K562 (cell line): ENCODE results near the gene AFG1L. TPM values are rescaled to one million over a fixed set of nuclear protein-coding genes. Genes with fewer than 3 reads are reported as not detected.

ENCODE experiments used
- DDX20 ChIP-seq: fragments of 450-650 bp; IDR thresholded peaks from 2 replicates; pipeline ENCODE4 v1.6.1; 2016; ENCODE audit warnings: missing genetic modification characterization, low read depth, mild to moderate bottlenecking, missing compliant biosample characterization, moderate library complexity
- ESRRB ChIP-seq: fragments of 250-450 bp; sonication (Bioruptor Pico); IDR thresholded peaks from 2 replicates; pipeline ENCODE4 v1.5.0; 2020; ENCODE audit warnings: mild to moderate bottlenecking, moderate library complexity, borderline replicate concordance
- ETV1 ChIP-seq: fragments of 450-650 bp; conservative IDR thresholded peaks from 2 replicates; pipeline ENCODE4 v1.6.1; 2016; ENCODE audit warnings: missing genetic modification characterization, control low read depth, low read depth, missing compliant biosample characterization
- FOXJ2 ChIP-seq: fragments of 200-800 bp; sonication (Bioruptor generic); IDR thresholded peaks from 2 replicates; pipeline ENCODE4 v1.6.1; 2016; ENCODE audit warnings: missing genetic modification characterization, missing compliant biosample characterization
- GTF2E2 ChIP-seq: fragments of 200-800 bp; sonication (Bioruptor generic); IDR thresholded peaks from 2 replicates; pipeline ENCODE4 v1.6.1; 2016; ENCODE audit warnings: missing genetic modification characterization, missing compliant biosample characterization
- NKRF ChIP-seq: fragments of 450-650 bp; IDR thresholded peaks from 2 replicates; pipeline ENCODE4 v1.6.1; 2016; ENCODE audit warnings: borderline replicate concordance
- NR2C1 ChIP-seq, 2 experiments: fragments of 450-650 bp; IDR thresholded peaks; 2 replicates each; pipeline ENCODE4 v1.6.1; 2017; ENCODE audit warnings: mild to moderate bottlenecking in 2 of 2, antibody characterized with exemption in 1 of 2, inconsistent platforms in 1 of 2, missing compliant biosample characterization in 1 of 2, missing genetic modification characterization in 1 of 2
- PHF8 ChIP-seq: fragments of 200-600 bp; sonication (generic); IDR thresholded peaks from 2 replicates; pipeline ENCODE4 v1.6.1; 2012; ENCODE audit warnings: mixed run types, mild to moderate bottlenecking, inconsistent platforms, low read length, moderate library complexity, borderline replicate concordance
- PTBP1 ChIP-seq: fragments of 200-400 bp; formaldehyde crosslinking; IDR thresholded peaks from 2 replicates; pipeline ENCODE4 v1.6.1; 2017; ENCODE audit warnings: low read depth, low read length
- TAF9B ChIP-seq: fragments of 450-650 bp; IDR thresholded peaks from 2 replicates; pipeline ENCODE4 v1.6.1; 2018; ENCODE audit warnings: mild to moderate bottlenecking; ENCODE audit not compliant: partially characterized antibody
- TRIM24 ChIP-seq, 2 experiments: fragments of 450-650 bp; IDR thresholded peaks; 2 replicates each; pipeline ENCODE4 v1.6.1; 2016
- ZC3H11A ChIP-seq: IDR thresholded peaks from 2 replicates; pipeline ENCODE4 v1.6.1; 2012; ENCODE audit warnings: low read depth, low read length, improper control_type of control experiment
- ZFP36 ChIP-seq: fragments of 150-350 bp; IDR thresholded peaks from 2 replicates; pipeline ENCODE4 v1.6.1; 2018; ENCODE audit warnings: low read length, low read depth; ENCODE audit not compliant: partially characterized antibody
- ZNF232 ChIP-seq: sonication (generic); formaldehyde crosslinking; IDR thresholded peaks from 2 replicates; pipeline ENCODE4 v1.8.0; 2022; ENCODE audit warnings: mild to moderate bottlenecking, missing genetic modification reagents
- ZNF444 ChIP-seq: fragments of 250-450 bp; sonication (Bioruptor Pico); IDR thresholded peaks from 2 replicates; pipeline ENCODE4 v1.4.0; 2020; ENCODE audit warnings: mild to moderate bottlenecking, moderate library complexity
- ZNF512 ChIP-seq: IDR thresholded peaks from 2 replicates; pipeline ENCODE4 v1.6.1; 2016; ENCODE audit warnings: missing genetic modification characterization, missing compliant biosample characterization
- ZNF695 ChIP-seq: fragments of 450-650 bp; formaldehyde crosslinking; IDR thresholded peaks from 2 replicates; pipeline ENCODE4 v1.4.0; 2020; ENCODE audit warnings: mild to moderate bottlenecking, moderate library complexity
- ZNF699 ChIP-seq: fragments of 250-450 bp; sonication (Bioruptor Pico); IDR thresholded peaks from 2 replicates; pipeline ENCODE4 v1.8.0; 2021; ENCODE audit warnings: mild to moderate bottlenecking, moderate library complexity; ENCODE audit not compliant: insufficient replicate concordance
- polyA plus RNA-seq, 8 experiments: library from polyadenylated mRNA; depleted of rRNA in 4 of 8; stranded (reverse) in 5 of 8; unstranded in 3 of 8; fragments of >200 nt; fragmentation: Nextera tagmentation in 2 of 8; fragmentation: Illumina TruSeq in 1 of 8; extraction: Ambion mirVana in 2 of 8; extraction: Trizol in 1 of 8; gene quantifications; 2 replicates each; pipeline versions ENCODE4 v1.2.1 to v1.2.3, GENCODE V29; 2011 to 2014; ENCODE audit warnings: inconsistent platforms in 1 of 8, missing spikeins in 1 of 8
- total RNA-seq, 7 experiments: library from RNA; depleted of rRNA in 6 of 7; stranded (reverse); fragments of >200 nt in 6 of 7; fragmentation: Illumina TruSeq in 2 of 7; extraction: Trizol in 2 of 7; gene quantifications; 2 replicates each; pipeline versions ENCODE4 v1.2.1 to v1.2.3, GENCODE V29; 2011 to 2021; ENCODE audit warnings: low replicate concordance in 1 of 7
- TF ChIP-seq, protein P1 (sequence below): sonication (generic); formaldehyde crosslinking; IDR thresholded peaks from 2 replicates; pipeline ENCODE4 v1.8.0; 2022; ENCODE audit warnings: missing genetic modification reagents, mild to moderate bottlenecking, moderate library complexity, borderline replicate concordance
- TF ChIP-seq, protein P2 (sequence below): sonication (generic); formaldehyde crosslinking; IDR thresholded peaks from 2 replicates; pipeline ENCODE4 v1.8.0; 2022; ENCODE audit warnings: mild to moderate bottlenecking, missing genetic modification reagents
- TF ChIP-seq, protein P3 (sequence below): sonication (generic); formaldehyde crosslinking; IDR thresholded peaks from 2 replicates; pipeline ENCODE4 v1.8.0; 2022; ENCODE audit warnings: mild to moderate bottlenecking, missing genetic modification reagents

The AFG1L gene
- total and polyA plus RNA-seq, 9 of the 15 experiments (the other 6 are each of a cell fraction or from before 2014, with no cell fraction given): 2.2 to 15.5 (median 5.8) TPM

DNA sequence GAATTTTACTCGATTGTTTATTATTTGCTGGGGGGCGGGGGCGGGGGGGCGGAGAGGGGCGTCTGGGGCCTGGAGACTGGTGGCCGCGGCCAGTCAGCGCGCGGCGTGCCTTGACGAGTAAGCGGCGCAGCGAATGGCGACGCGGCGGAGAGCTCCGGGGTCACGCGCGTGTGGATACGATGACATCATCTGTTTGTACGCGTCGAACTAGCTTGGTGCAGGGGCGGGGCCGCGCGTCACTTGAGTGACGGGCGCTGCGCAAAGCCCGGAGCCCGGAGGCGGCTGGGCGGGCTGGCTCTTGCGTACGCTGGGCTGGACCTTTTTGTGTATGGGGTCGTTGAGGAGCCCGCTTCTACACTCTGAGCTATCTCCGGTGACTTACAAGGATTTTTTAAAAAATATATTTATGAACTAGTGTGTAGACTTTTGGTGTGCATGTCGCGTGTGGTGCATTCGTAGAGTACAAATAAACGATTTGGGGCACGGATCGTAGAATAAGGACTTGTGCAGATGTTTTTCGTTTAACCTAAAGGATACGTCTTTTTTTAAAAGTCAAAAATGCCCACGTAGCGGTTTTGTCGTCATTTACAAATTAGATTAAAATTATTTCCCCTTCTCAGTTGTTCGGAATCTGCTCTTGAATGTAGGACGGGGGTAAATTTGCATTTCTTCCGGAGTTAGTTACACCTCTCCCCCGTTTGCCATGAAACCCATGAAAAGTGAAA lies 263.7 kb downstream of the AFG1L start (continued):
- TF ChIP-seq, protein P1, sequence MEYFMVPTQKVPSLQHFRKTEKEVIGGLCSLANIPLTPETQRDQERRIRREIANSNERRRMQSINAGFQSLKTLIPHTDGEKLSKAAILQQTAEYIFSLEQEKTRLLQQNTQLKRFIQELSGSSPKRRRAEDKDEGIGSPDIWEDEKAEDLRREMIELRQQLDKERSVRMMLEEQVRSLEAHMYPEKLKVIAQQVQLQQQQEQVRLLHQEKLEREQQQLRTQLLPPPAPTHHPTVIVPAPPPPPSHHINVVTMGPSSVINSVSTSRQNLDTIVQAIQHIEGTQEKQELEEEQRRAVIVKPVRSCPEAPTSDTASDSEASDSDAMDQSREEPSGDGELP: peak; percentile 77
- no peak for TF ChIP-seq NKRF
- TF ChIP-seq ZC3H11A: no peak
- peak; percentile 39 for TF ChIP-seq TAF9B
- TF ChIP-seq NR2C1 (IDR thresholded peaks at IDR 0.05): no peak
- no peak for TF ChIP-seq NR2C1 (tag; IDR thresholded peaks at IDR 0.05)
- TF ChIP-seq ZFP36: no peak
- TF ChIP-seq ZNF512 (tag): no peak
- no peak for TF ChIP-seq DDX20 (tag)
- TF ChIP-seq FOXJ2 (tag): peak; percentile 89
- no peak for TF ChIP-seq TRIM24 (IDR thresholded peaks at IDR 0.05)
- TF ChIP-seq PHF8: no peak
- TF ChIP-seq ZNF232 (CRISPR knock-in tag): no peak
- TF ChIP-seq GTF2E2 (tag): 0 out of 2 replicates have a peak, but pooled peaks have one; percentile 35
- TF ChIP-seq, protein P2, sequence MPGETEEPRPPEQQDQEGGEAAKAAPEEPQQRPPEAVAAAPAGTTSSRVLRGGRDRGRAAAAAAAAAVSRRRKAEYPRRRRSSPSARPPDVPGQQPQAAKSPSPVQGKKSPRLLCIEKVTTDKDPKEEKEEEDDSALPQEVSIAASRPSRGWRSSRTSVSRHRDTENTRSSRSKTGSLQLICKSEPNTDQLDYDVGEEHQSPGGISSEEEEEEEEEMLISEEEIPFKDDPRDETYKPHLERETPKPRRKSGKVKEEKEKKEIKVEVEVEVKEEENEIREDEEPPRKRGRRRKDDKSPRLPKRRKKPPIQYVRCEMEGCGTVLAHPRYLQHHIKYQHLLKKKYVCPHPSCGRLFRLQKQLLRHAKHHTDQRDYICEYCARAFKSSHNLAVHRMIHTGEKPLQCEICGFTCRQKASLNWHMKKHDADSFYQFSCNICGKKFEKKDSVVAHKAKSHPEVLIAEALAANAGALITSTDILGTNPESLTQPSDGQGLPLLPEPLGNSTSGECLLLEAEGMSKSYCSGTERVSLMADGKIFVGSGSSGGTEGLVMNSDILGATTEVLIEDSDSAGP (CRISPR knock-in tag): no peak
- TF ChIP-seq ZNF695 (CRISPR knock-in tag): no peak
- no peak for TF ChIP-seq PTBP1
- TF ChIP-seq ZNF699: no peak
- TF ChIP-seq ETV1 (tag): 0 out of 2 replicates have a peak, but pooled peaks have one; percentile 11
- TF ChIP-seq ZNF444 (CRISPR knock-in tag): no peak
- TF ChIP-seq ESRRB (CRISPR knock-in tag): no peak
- TF ChIP-seq, protein P3, sequence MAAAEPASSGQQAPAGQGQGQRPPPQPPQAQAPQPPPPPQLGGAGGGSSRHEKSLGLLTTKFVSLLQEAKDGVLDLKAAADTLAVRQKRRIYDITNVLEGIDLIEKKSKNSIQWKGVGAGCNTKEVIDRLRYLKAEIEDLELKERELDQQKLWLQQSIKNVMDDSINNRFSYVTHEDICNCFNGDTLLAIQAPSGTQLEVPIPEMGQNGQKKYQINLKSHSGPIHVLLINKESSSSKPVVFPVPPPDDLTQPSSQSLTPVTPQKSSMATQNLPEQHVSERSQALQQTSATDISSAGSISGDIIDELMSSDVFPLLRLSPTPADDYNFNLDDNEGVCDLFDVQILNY (CRISPR knock-in tag): no peak
